GM12874 (cell line): ENCODE measurements around the gene ROGDI.

ENCODE experiments used
- CTCF ChIP-seq: IDR thresholded peaks from 2 replicates; pipeline ENCODE4 v1.5.1; 2011; ENCODE audit warnings: low read depth, mild to moderate bottlenecking, control low read depth, low read length, moderate library complexity; ENCODE audit not compliant: insufficient read depth

ROGDI gene

GRCh38 chr16:4813251-4814003, 11.0 kb upstream of the ROGDI start:
- TF ChIP-seq CTCF = no peak

- no peak for TF ChIP-seq CTCF
Measured at GRCh38 chr16:4811773-4812172, 9.3 kb upstream of the ROGDI start.

GRCh38 chr16:4811242-4811641, 8.8 kb upstream of the ROGDI start:
- TF ChIP-seq CTCF = no peak

- no peak for TF ChIP-seq CTCF
Measured at GRCh38 chr16:4806280-4806679, 3.8 kb upstream of the ROGDI start.

GRCh38 chr16:4805231-4805630, 2.8 kb upstream of the ROGDI start:
- no peak for TF ChIP-seq CTCF

- TF ChIP-seq CTCF = no peak
Measured at GRCh38 chr16:4803898-4804762, 1.7 kb upstream of the ROGDI start.

- no peak for TF ChIP-seq CTCF
Measured at GRCh38 chr16:4803401-4803844, 990 bp upstream of the ROGDI start.
